Skeletal muscle tissue (tissue), 4 donors: Measurements from ENCODE around the gene NDRG3. TPM values are rescaled to one million over a fixed set of nuclear protein-coding genes. Genes with fewer than 3 reads are reported as not detected.
"Not testable (repeated sequence)": the region's sequence is repeated elsewhere in the genome, so short reads cannot be mapped to it uniquely, and the experiment has no call there.

Experiments
- H3K27ac ChIP-seq: one replicate; pipeline ENCODE4 v1.7.0; 2013; ENCODE audit warnings: mild to moderate bottlenecking, low read depth, low read length, inconsistent platforms
- H3K27me3 ChIP-seq, 3 donors: one replicate each; pipeline ENCODE4 v1.7.0; 2013; ENCODE audit warnings: low read length in 3 of 3; ENCODE audit not compliant: control insufficient read depth in 3 of 3, insufficient read depth in 3 of 3
- H3K36me3 ChIP-seq, 3 donors: one replicate each; pipeline ENCODE4 v1.7.0; 2013; ENCODE audit warnings: low read length in 3 of 3; ENCODE audit not compliant: control insufficient read depth in 3 of 3, insufficient read depth in 3 of 3
- H3K4me1 ChIP-seq, 3 donors: one replicate each; pipeline ENCODE4 v1.7.0; 2013; ENCODE audit warnings: low read length in 3 of 3, mild to moderate bottlenecking in 3 of 3; ENCODE audit not compliant: control insufficient read depth in 3 of 3, insufficient read depth in 3 of 3
- H3K4me3 ChIP-seq, 3 donors: one replicate each; pipeline ENCODE4 v1.7.0; 2013; ENCODE audit warnings: low read length in 3 of 3
- H3K9ac ChIP-seq, 3 donors: one replicate each; pipeline ENCODE4 v1.7.0; 2013; ENCODE audit warnings: low read length in 3 of 3, mild to moderate bottlenecking in 3 of 3, moderate library complexity in 2 of 3, low read depth in 1 of 3
- H3K9me3 ChIP-seq, 3 donors: one replicate each; pipeline ENCODE4 v1.7.0; 2013; ENCODE audit warnings: low read length in 3 of 3; ENCODE audit not compliant: control insufficient read depth in 3 of 3
- total RNA-seq: library from RNA; depleted of rRNA; stranded (reverse); fragments of >200 nt; gene quantifications from one replicate; pipeline ENCODE4 v1.2.3, GENCODE V29; 2014
- donor health status: Osteomylitis.

NDRG3 gene
- total RNA-seq, 1 donor from 2014 or later = 15.1 TPM

- H3K9me3 ChIP-seq = no peaks in the 10 kb centered on the region
- no peak overlapping the region for H3K4me3 ChIP-seq
- no peak overlapping the region for H3K27ac ChIP-seq
- no peak overlapping the region for H3K9ac ChIP-seq
- no peaks in the 10 kb centered on the region for H3K36me3 ChIP-seq
- H3K4me1 ChIP-seq = no peaks in the 10 kb centered on the region
- H3K27me3 ChIP-seq = no peaks in the 10 kb centered on the region
These were observed 121.6 kb downstream of the NDRG3 start for GRCh38 chr20:36624068-36624943.

GRCh38 chr20:36623444-36623843, 122.4 kb downstream of the NDRG3 start:
- no peak overlapping the region for H3K4me3 ChIP-seq
- no peak overlapping the region for H3K27ac ChIP-seq
- H3K4me1 ChIP-seq = no peaks in the 10 kb centered on the region
- no peak overlapping the region for H3K9ac ChIP-seq
- no peaks in the 10 kb centered on the region for H3K27me3 ChIP-seq
- no peaks in the 10 kb centered on the region for H3K9me3 ChIP-seq
- no peaks in the 10 kb centered on the region for H3K36me3 ChIP-seq

GRCh38 chr20:36620917-36621316, 125.0 kb downstream of the NDRG3 start:
- H3K9ac ChIP-seq = no peak overlapping the region
- H3K27ac ChIP-seq = no peak overlapping the region
- no peaks in the 10 kb centered on the region for H3K27me3 ChIP-seq
- no peak overlapping the region for H3K4me3 ChIP-seq
- H3K4me1 ChIP-seq = no peaks in the 10 kb centered on the region
- no peaks in the 10 kb centered on the region for H3K9me3 ChIP-seq
- peaks cover 0 to 2% (median 0%) of the 10 kb centered on the region in 3 donors for H3K36me3 ChIP-seq

- Histone ChIP-seq H3K36me3 (peaks cover 39 to 49% (median 46%) of the 10 kb centered on the region in 3 donors), H3K27ac (no peak overlapping the region), H3K4me3 (no peak overlapping the region), H3K27me3 (no peaks in the 10 kb centered on the region), H3K9me3 (no peaks in the 10 kb centered on the region), H3K4me1 (no peaks in the 10 kb centered on the region), H3K9ac (no peak overlapping the region)
These were observed 130.9 kb downstream of the NDRG3 start for GRCh38 chr20:36614781-36615557.

GRCh38 chr20:36613974-36614373, 131.9 kb downstream of the NDRG3 start:
- peak overlapping the region in 1 of 3 donors; percentile 16 for H3K9ac ChIP-seq
- no peaks in the 10 kb centered on the region for H3K27me3 ChIP-seq
- H3K4me1 ChIP-seq = no peaks in the 10 kb centered on the region
- peaks cover 46 to 57% (median 55%) of the 10 kb centered on the region in 3 donors for H3K36me3 ChIP-seq
- no peak overlapping the region for H3K27ac ChIP-seq
- no peaks in the 10 kb centered on the region for H3K9me3 ChIP-seq
- no peak overlapping the region for H3K4me3 ChIP-seq

GRCh38 chr20:36611625-36612024, 134.3 kb downstream of the NDRG3 start:
- H3K9ac ChIP-seq = no peak overlapping the region
- no peak overlapping the region for H3K27ac ChIP-seq
- no peaks in the 10 kb centered on the region for H3K27me3 ChIP-seq
- no peaks in the 10 kb centered on the region for H3K9me3 ChIP-seq
- peaks cover 9 to 10% (median 9%) of the 10 kb centered on the region in 3 donors for H3K4me1 ChIP-seq
- H3K36me3 ChIP-seq = peaks cover 57 to 65% (median 63%) of the 10 kb centered on the region in 3 donors
- no peak overlapping the region for H3K4me3 ChIP-seq

GRCh38 chr20:36608388-36608728, 137.5 kb downstream of the NDRG3 start:
- H3K4me3 ChIP-seq, H3K9me3 ChIP-seq, H3K27me3 ChIP-seq, H3K27ac ChIP-seq, H3K9ac ChIP-seq: not testable (repeated sequence)
- peaks cover 38 to 45% (median 43%) of the 10 kb centered on the region in 3 donors for H3K36me3 ChIP-seq
- peaks cover 18 to 22% (median 21%) of the 10 kb centered on the region in 3 donors for H3K4me1 ChIP-seq

GRCh38 chr20:36607586-36608387, 138.1 kb downstream of the NDRG3 start:
- no peaks in the 10 kb centered on the region for H3K9me3 ChIP-seq
- H3K4me3 ChIP-seq = peak overlapping the region in 2 of 3 donors; percentile 4 to 16
- H3K4me1 ChIP-seq = peaks cover 18 to 22% (median 21%) of the 10 kb centered on the region in 3 donors
- no peak overlapping the region for H3K27ac ChIP-seq
- peak overlapping the region in 1 of 3 donors; percentile 96 for H3K9ac ChIP-seq
- H3K27me3 ChIP-seq = no peaks in the 10 kb centered on the region
- H3K36me3 ChIP-seq = peaks cover 32 to 42% (median 39%) of the 10 kb centered on the region in 3 donors

- H3K27ac ChIP-seq = peak overlapping the region; percentile 93
- H3K27me3 ChIP-seq = no peaks in the 10 kb centered on the region
- H3K4me1 ChIP-seq = peaks cover 18 to 22% (median 21%) of the 10 kb centered on the region in 3 donors
- peaks cover 19 to 29% (median 26%) of the 10 kb centered on the region in 3 donors for H3K36me3 ChIP-seq
- peak overlapping the region; percentile 84 to 93 (median 92) for H3K4me3 ChIP-seq
- no peaks in the 10 kb centered on the region for H3K9me3 ChIP-seq
- H3K9ac ChIP-seq = peak overlapping the region; percentile 79 to 96 (median 96)
These were observed 139.5 kb downstream of the NDRG3 start for GRCh38 chr20:36606158-36607066.
